ENCODE data around the gene TECR.

DNA sequence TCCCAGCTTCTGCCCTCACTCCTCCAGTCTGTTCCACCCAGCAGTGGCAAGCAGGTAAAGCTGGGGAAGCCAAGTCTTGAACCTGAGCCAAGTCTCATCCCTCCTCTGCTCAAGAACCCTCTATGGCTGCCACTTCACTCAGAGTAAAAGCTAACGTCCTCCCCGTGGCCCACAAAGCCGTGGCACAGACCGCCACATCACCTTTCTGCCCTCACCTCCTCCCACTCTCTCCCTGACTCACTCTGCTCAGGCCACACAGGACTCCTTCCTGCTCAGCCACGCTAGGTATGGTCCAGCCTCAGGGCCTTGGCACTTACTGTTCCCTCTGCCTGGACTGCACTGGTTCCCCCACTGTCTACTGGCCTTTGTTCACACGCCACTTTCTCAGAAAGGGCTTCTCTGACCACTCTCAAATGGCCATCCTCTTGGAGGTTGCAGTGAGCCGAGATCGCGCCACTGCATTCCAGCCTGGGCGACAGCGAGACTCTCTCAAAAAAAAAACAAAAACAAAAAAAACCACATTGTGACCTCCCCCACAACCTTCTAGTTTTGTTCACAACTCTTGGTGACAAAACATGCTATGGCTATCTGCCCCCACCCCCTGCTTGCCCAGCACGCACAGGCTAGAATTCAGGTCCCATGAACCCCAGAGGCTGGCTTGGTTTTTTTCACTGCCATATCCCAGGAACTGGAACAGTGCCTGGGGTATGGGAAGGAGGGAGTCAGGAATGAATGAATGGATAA is 26.7 kb downstream of the TECR start:
- TF ChIP-seq, protein P1, sequence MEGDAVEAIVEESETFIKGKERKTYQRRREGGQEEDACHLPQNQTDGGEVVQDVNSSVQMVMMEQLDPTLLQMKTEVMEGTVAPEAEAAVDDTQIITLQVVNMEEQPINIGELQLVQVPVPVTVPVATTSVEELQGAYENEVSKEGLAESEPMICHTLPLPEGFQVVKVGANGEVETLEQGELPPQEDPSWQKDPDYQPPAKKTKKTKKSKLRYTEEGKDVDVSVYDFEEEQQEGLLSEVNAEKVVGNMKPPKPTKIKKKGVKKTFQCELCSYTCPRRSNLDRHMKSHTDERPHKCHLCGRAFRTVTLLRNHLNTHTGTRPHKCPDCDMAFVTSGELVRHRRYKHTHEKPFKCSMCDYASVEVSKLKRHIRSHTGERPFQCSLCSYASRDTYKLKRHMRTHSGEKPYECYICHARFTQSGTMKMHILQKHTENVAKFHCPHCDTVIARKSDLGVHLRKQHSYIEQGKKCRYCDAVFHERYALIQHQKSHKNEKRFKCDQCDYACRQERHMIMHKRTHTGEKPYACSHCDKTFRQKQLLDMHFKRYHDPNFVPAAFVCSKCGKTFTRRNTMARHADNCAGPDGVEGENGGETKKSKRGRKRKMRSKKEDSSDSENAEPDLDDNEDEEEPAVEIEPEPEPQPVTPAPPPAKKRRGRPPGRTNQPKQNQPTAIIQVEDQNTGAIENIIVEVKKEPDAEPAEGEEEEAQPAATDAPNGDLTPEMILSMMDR (IDR thresholded peaks at IDR 0.05), result no peak
- TF ChIP-seq POLR2A (IDR thresholded peaks at IDR 0.05), result no peak

Measured in lower leg skin (tissue), 3 donors.